HL-60 (cell line): ENCODE measurements around the gene CCDC134.

Experiments used
- DNase-seq, 2 experiments: peaks; one replicate each; pipeline ENCODE4 v3.0.0-alpha.2; 2010 to 2020; ENCODE audit warnings: low read depth in 1 of 2, low spot score in 1 of 2
- H3K27ac ChIP-seq: fragments of 250-450 bp; sonication (Bioruptor Pico); replicated peaks from 2 replicates; pipeline ENCODE4 v1.5.1; 2020; ENCODE audit warnings: mild to moderate bottlenecking, moderate library complexity
- H3K27me3 ChIP-seq: fragments of 250-450 bp; sonication (Bioruptor Pico); 2 replicates; pipeline ENCODE4 v1.5.1; 2021; ENCODE audit warnings: mild to moderate bottlenecking, moderate library complexity; ENCODE audit not compliant: insufficient read depth, poor library complexity, severe bottlenecking
- H3K4me3 ChIP-seq: replicated peaks from 2 replicates; pipeline ENCODE4 v1.5.1; 2011; ENCODE audit warnings: mild to moderate bottlenecking, control low read depth, low read length; ENCODE audit not compliant: insufficient read depth
- GABPA ChIP-seq: IDR thresholded peaks from 2 replicates; pipeline ENCODE4 v1.6.1; 2012; ENCODE audit warnings: low read depth
- POLR2AphosphoS5 ChIP-seq: IDR thresholded peaks from 2 replicates; pipeline ENCODE4 v1.6.1; 2012; ENCODE audit warnings: low read depth
- SPI1 ChIP-seq: IDR thresholded peaks from 2 replicates; pipeline ENCODE4 v1.6.1; 2012; ENCODE audit warnings: low read depth, mild to moderate bottlenecking, borderline replicate concordance
- TF ChIP-seq, protein P1 (sequence below): IDR thresholded peaks from one replicate; pipeline ENCODE4 v1.5.1; 2011; ENCODE audit warnings: low read length, control low read depth, inconsistent platforms; ENCODE audit not compliant: insufficient read depth
- TF ChIP-seq, protein P2 (sequence below): IDR thresholded peaks from 2 replicates; pipeline ENCODE4 v1.6.1; 2012; ENCODE audit warnings: low read depth; ENCODE audit not compliant: insufficient replicate concordance

The CCDC134 gene

DNA sequence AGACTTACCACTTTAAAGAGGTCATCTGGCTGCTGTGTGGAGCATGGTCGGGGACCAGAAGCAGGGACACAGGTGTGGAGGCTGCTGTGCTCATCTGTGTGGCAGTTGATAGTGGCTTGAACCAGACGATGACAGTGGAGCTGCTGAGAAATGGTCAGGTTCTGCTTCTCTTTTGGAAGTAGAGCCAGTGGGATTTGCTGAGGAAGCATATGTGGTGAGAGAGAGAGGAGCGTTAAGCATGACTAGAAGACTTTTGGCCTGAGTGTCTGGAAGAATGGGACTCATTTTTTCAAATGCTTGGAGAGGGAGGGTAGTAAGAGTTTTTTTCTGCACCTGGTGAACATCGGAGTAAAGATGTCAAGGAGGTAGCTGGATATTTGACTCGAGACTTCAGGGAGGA, 20.0 kb downstream of the CCDC134 start:
- no peak for DNase-seq

DNA sequence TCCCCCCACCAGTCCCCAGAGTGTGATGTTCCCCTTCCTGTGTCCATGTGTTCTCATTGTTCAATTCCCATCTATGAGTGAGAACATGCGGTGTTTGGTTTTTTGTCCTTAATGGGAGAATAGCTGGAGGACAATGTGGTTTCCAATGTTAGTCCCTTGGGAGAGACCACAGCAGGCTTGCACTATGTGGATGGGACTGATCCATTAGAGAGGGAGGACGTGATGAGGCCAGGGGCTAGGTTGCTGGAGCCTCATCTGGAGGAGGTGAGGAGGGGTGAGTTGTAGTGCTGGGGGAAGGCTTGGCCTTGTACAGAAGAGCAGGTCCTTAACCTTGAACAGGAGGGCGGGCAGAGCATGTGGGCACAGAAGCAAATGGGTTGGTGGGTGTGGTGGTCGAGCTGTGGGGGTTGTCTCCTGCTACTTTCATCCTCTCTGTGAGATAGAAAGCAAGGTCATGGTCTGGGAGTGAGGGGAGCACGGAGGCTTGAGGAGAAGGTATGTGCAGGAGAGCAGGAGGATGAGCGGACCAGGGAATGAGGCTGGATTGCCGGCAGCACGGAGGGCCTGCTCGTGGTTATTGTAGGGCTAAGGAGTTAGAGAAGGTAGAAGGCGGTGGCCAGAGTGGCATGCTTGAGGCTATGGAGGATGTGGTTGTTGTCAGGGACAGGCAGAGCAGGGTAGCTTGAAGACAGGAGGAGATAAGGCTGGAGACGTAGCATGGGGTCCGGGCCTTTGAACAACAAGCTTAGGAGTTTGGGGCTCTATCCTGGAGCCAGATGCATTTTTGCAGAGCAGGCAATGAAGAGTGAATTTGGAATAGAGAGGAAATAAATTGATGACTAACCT, 21.2 kb downstream of the CCDC134 start:
- TF ChIP-seq, protein P1, sequence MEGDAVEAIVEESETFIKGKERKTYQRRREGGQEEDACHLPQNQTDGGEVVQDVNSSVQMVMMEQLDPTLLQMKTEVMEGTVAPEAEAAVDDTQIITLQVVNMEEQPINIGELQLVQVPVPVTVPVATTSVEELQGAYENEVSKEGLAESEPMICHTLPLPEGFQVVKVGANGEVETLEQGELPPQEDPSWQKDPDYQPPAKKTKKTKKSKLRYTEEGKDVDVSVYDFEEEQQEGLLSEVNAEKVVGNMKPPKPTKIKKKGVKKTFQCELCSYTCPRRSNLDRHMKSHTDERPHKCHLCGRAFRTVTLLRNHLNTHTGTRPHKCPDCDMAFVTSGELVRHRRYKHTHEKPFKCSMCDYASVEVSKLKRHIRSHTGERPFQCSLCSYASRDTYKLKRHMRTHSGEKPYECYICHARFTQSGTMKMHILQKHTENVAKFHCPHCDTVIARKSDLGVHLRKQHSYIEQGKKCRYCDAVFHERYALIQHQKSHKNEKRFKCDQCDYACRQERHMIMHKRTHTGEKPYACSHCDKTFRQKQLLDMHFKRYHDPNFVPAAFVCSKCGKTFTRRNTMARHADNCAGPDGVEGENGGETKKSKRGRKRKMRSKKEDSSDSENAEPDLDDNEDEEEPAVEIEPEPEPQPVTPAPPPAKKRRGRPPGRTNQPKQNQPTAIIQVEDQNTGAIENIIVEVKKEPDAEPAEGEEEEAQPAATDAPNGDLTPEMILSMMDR = no peak
- TF ChIP-seq SPI1 = no peak
- no peak for TF ChIP-seq GABPA
- no peak for DNase-seq
- Histone ChIP-seq H3K27ac (no peak overlapping the region), H3K4me3 (no peak overlapping the region), H3K27me3 (no peaks in the 10 kb centered on the region)

More for the DNA sequence above, 20.0 kb downstream of the CCDC134 start:
- Histone ChIP-seq H3K27me3 (no peaks in the 10 kb centered on the region), H3K27ac (no peak overlapping the region), H3K4me3 (no peak overlapping the region)
- TF ChIP-seq, protein P1 = no peak
- TF ChIP-seq SPI1 (no peak), POLR2AphosphoS5 (no peak), GABPA (no peak)
- TF ChIP-seq, protein P2, sequence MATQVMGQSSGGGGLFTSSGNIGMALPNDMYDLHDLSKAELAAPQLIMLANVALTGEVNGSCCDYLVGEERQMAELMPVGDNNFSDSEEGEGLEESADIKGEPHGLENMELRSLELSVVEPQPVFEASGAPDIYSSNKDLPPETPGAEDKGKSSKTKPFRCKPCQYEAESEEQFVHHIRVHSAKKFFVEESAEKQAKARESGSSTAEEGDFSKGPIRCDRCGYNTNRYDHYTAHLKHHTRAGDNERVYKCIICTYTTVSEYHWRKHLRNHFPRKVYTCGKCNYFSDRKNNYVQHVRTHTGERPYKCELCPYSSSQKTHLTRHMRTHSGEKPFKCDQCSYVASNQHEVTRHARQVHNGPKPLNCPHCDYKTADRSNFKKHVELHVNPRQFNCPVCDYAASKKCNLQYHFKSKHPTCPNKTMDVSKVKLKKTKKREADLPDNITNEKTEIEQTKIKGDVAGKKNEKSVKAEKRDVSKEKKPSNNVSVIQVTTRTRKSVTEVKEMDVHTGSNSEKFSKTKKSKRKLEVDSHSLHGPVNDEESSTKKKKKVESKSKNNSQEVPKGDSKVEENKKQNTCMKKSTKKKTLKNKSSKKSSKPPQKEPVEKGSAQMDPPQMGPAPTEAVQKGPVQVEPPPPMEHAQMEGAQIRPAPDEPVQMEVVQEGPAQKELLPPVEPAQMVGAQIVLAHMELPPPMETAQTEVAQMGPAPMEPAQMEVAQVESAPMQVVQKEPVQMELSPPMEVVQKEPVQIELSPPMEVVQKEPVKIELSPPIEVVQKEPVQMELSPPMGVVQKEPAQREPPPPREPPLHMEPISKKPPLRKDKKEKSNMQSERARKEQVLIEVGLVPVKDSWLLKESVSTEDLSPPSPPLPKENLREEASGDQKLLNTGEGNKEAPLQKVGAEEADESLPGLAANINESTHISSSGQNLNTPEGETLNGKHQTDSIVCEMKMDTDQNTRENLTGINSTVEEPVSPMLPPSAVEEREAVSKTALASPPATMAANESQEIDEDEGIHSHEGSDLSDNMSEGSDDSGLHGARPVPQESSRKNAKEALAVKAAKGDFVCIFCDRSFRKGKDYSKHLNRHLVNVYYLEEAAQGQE = no peak

DNA sequence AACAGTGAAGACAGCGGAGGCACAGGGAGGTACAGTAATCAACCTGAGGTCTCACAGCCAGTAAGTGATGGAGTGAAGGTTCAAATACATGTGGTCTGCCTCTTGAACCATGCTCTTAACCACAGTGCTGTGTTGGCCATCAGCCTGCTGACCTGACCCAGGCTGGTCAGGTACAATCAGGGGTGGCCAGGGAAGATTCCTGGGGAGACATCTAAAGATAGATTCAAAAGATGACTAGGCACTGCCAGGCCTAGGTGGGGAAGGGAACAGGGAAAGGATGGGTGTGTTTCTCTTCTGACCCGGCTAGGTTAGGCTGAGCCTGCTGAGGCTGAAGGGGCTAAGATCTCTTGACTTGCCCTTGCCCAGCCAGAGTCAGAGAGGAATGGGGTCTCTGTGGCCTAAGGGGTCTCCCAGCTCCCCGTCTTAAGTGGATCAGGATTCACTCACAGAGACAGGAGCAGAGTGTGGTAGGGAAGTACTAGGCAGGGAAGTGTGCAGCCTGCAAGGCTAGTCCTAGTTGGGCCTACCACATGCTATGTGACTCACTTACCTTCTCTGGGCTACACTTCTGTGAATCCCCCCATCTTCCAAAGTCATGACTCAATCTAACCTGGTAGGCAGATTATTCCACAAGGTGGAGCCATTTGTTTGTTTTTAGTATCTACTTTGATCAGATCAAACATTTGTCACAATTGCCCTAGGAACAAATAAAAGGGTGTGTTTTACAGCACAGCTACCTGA, 22.0 kb downstream of the CCDC134 start:
- DNase-seq = no peak
- Histone ChIP-seq H3K27me3 (no peaks in the 10 kb centered on the region), H3K4me3 (no peak overlapping the region), H3K27ac (no peak overlapping the region)
- TF ChIP-seq SPI1 (no peak), GABPA (no peak), POLR2AphosphoS5 (no peak)
- TF ChIP-seq, protein P2 = no peak
- TF ChIP-seq, protein P1 = peak; percentile 41
